ENCODE data around the gene MXRA8.
A peak's percentile ranks its signal among the peaks of the same experiment; 100 is the strongest.

Gene MXRA8

GRCh38 chr1:1348420-1349255 is 9.7 kb downstream of the MXRA8 start:
- no peak for DNase-seq (ENCODE audit: low read depth)

GRCh38 chr1:1347663-1348419 is 10.5 kb downstream of the MXRA8 start:
- no peak for DNase-seq (ENCODE audit: low read depth)

DNA sequence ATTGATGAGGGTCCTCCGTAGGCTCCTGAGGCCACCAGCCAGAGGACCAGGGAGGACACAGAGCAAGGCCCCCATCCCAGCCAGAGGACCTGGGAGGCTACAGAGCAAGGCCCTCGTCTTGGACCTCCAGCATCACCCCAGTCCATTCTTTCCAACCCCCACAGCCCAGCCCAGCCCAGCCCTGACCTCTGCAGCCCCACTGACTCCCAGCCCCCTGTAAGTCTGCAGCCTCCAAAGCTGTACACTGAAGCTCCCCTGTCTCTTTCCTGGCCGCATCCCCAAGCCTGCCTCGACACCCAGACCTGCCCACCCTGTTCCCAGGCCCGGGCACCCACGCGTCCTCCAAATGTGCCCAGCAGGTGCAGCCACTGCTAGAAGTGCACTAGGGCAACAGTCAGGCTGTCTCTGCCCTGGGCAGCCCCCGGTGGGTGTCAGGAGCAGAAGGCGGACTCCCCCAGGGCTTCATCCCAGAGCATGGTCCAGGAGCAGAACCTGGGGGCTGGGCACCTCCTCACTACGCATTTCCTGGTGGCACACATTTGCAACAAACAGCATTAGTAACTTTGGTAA is 11.2 kb downstream of the MXRA8 start:
- no peak for DNase-seq (ENCODE audit: low read depth)

GRCh38 chr1:1346501-1346890 is 11.9 kb downstream of the MXRA8 start:
- DNase-seq (ENCODE audit: low read depth): no peak

DNA sequence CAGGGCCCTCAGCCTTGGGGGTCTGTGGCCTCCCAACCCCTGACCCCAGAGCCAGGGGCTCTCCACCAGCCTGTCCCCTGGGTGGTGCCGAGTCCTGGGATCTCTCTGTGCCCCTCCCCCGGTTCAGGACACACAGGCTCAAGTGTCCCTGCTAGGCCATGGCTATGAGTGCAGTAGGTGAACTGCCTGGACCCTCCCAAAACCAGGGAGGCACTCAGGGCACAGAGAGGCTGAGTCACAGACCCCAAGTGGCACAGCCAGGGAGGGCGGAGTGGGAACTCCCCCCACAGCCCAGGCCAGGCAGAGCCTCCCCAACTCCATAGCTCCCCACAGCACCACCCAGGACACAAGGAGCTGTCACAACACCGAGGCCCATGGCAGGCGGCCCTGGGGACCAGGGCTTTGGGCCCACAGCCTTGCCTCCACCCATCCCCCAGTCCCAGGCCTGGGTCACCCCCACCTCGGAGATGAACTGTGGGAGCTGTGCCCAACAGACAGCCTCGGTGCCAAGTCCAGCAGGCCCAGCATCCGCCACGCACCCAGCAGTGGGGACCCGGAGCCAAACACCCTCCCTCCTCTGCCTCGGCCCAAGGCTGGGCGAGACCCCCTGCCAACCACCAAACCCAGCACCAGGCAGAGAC is 12.4 kb downstream of the MXRA8 start:
- DNase-seq (ENCODE audit: low read depth): no peak

DNA sequence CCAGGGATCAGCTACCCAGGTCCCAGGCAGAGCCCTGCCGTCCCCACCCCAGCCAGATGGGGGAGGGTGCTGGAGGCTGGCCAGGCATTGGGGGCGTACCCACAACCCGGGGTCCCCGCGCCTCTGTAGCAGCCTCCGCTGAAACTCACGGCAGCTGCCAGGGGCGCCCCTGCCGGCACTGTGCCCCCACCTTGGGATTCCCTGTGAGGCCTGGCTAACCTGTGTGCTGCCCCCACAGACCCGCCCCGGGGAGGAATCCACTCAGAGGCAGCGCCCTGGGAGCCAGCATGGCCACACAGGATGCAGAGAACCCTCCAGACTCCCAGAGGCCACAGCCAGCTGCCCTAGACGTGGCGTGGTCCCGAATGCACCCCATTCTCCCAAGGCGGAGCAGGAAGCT is 13.0 kb downstream of the MXRA8 start:
- DNase-seq (ENCODE audit: low read depth): no peak

DNA sequence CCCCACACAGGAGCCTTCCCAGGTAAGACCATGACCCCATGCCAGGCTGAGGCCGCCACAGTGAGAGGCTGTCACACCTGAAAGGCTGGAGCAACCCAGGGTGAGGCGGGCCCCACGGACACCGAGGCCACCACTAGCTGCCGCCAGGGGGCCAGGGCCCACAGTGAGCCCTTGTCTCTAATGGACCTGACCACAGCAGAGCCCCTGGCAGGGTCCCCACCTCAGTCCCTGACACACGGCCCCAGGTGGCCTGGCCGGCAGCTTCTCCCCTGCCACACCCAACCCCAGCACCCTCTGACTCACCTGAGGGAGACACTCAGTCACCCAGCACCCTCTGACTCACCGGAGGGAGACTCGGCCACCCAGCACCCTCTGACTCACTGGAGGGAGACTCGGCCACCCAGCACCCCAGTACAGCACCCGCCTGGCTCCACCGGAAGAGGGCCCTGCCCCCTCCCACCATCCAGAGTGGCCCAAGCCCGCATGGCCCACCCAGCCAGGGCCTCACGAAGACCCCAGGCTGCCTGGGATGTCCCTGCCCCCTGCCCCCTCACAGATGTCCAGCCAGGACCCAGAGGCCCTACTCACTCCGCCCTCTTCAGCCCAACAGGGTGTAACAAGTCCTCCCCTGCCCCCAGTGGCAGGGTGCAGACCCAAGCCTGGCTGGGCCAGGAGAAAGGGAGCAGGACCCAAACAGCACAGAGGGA is 13.5 kb downstream of the MXRA8 start:
- peak; percentile 54 for DNase-seq (ENCODE audit: low read depth)

- no peak for DNase-seq (ENCODE audit: low read depth)
Measured at GRCh38 chr1:1343811-1344421, 14.4 kb downstream of the MXRA8 start.

DNA sequence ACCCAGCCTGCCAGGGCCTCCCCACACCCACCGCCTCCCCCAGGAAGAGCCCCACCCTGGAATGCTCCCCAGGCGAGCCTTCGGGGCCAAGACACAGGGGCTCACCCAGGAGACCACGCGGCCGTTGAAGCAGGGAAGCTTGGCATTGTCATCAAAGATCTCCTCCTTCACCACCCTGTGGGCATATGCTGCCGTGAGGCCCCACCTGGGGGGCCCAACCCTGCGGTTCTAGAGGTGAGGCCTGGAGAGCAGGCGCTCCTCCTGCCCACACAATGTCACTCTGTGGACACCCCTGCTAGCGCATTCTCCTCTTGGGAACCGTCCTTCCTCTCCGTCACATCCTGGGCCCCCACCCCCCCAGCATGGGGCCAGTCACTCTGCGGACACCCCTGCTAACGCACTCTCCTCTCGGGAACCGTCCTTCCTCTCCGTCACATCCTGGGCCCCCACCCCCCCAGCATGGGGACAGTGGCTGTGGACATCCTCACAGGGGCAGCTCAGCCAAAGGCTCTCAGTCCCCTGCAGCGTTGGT is 15.7 kb downstream of the MXRA8 start:
- no peak for DNase-seq (ENCODE audit: low read depth)

- DNase-seq (ENCODE audit: low read depth): no peak
Measured at GRCh38 chr1:1342061-1342562, 16.2 kb downstream of the MXRA8 start.

DNA sequence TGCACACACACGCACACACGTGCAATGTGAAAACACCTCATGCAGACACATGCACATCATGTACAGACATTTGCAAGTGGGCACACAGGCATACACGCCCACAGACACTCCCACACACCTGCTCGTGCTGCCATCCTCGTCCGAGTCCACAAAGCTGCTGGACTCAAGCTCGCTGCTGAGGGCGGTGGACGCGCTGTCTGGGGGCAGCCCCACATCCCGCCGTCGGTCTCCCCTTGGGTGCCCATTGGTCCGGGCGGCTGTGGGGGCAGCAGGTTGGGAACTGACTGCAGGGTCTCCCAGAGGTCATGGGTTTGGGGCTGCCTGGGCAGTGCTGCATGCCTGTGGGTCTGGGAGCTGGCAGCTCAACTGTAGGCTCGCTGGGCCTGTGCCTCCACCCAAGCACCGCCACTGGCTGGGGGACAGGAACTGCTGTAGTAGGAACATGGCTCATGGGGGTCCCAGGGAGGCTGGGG is 16.8 kb downstream of the MXRA8 start:
- no peak for DNase-seq (ENCODE audit: low read depth)

- no peak for DNase-seq (ENCODE audit: low read depth)
Measured at GRCh38 chr1:1340791-1341548, 17.4 kb downstream of the MXRA8 start.

DNA sequence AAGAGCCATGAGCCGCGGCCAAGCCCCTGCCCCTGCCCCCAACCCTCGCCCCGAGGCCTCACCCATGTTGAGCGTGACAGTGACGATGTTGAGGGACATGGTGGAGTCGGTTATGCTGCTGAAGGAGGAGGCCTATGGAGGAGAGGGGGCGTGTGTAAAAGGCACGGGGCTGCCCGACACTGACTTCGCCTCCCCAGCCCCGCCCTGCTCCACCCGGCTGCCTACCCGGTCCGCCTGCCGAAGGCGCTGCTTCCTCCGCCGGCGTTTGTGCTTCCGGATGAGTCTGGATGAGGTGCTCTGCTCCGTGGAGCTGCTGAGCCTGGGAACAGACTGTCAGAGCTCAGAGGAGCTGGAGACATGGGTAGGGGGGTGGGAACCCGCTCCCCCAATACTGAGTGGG is 18.2 kb downstream of the MXRA8 start:
- DNase-seq (ENCODE audit: low read depth): no peak

- no peak for DNase-seq (ENCODE audit: low read depth)
Measured at GRCh38 chr1:1338278-1338677, 20.1 kb downstream of the MXRA8 start.

GRCh38 chr1:1337793-1338147 is 20.6 kb downstream of the MXRA8 start:
- DNase-seq (ENCODE audit: low read depth): no peak

DNA sequence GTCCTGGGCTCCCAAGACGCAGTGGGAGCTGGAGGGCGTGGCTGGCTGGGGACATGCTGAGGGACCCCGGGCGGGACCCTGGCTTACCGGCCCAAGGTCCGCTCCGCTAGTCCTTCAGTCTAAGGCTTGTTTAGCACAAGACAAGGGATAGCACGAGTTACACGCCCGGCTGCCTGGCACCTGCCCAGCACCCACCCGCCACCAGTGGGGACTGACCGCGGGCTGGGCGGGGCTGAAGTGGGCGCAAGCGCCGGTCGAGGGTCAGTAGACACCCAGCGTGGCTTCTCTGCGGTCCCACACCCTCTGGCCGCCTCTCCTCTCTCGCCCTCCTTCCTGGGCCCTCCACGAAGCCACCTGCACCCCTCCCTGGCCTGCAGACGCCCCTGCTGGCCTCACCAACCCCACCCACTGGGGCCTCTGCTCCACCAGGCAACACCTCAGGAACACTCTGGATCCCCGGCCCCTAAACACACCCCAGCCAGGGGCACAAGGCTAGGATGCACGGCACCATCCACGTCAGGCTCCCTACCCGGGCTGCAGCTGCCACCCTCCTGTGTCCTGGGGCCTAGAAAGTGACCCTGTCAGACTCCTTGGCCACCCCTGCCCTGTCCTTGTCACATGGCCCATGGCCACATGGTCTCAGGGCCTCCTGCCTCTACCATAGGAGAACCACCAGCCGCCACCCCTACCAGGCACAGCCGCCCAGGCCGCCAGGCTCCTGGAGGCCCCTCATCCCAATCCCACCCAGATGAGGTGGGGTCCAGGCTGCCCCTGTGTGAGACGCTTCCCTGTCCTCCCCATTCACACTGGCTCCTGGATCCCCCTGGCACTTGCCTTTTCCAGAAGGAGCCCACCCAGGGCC is 21.2 kb downstream of the MXRA8 start:
- DNase-seq (ENCODE audit: low read depth): no peak

- no peak for DNase-seq (ENCODE audit: low read depth)
Measured at GRCh38 chr1:1336446-1336845, 21.9 kb downstream of the MXRA8 start.

- DNase-seq (ENCODE audit: low read depth): no peak
Measured at GRCh38 chr1:1335792-1336248, 22.5 kb downstream of the MXRA8 start.

DNA sequence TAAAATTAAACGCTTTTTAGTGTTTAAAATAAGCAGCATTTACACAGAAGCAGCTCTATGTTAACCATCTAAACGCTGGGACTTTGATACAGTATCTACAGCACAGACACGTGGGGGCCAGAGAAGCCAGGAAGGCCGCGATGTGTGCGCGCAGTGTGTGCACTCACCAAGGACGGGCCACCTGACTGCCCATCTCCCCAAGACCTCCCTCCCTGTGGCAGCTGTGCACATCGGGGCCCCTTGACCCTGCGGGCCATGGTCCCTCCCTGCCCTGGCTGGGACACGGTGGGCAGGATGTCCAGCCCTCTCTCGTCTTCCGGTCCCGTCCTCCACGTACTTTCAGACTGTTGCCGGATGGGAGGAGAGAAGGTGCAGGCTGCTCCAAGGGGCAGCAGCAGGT is 23.1 kb downstream of the MXRA8 start:
- DNase-seq (ENCODE audit: low read depth): no peak

All from stimulated activated CD4-positive, alpha-beta T cell treated with anti-CD3 and anti-CD28 coated beads, Interleukin-2, amount 100 ng/mL, for 4 hours (primary cell).